ENCODE measurements around the gene CNTNAP1. TPM values are rescaled to one million over a fixed set of nuclear protein-coding genes. Genes with fewer than 3 reads are reported as not detected.

CNTNAP1 gene
- total RNA-seq, 1 experiment from 2014 or later = 4.6 TPM

GRCh38 chr17:42677921-42678781 is 4.2 kb upstream of the CNTNAP1 start:
- H3K4me3 ChIP-seq (ENCODE audit: low read length) = peak overlapping the region; percentile 63
- H2AFZ ChIP-seq (ENCODE audit: low read length) = peak overlapping the region; percentile 68
- peak overlapping the region; percentile 89 for H3K27ac ChIP-seq (ENCODE audit: low read length)
- 0 out of 2 replicates have a peak, but pooled peaks cover 4% of the 10 kb centered on the region for H4K20me1 ChIP-seq (ENCODE audit: low read length)
- ChIA-PET POLR2A (ENCODE audit: unreplicated experiment) (interaction anchor here (1.0 kb wide), 1 partner anchor 12 kb away, joined by 3 read pairs; no protein-coding TSS in a partner anchor), CTCF (interaction anchor here (0.5 to 0.7 kb wide), 2 partner anchors 17 to 100 kb away, joined by 3 to 4 read pairs; partner anchors contain the start of gene PSMC3IP)
- TSS peak; percentile 96 for BruUV-seq (replicated peaks)
- no peak for TF ChIP-seq EZH2phosphoT487 (IDR thresholded peaks at IDR 0.05; ENCODE audit: borderline replicate concordance, low read length)
- no peak for TF ChIP-seq CTCF (conservative IDR thresholded peaks at IDR 0.05; ENCODE audit: low read depth, low read length)
- TF ChIP-seq EZH2 (IDR thresholded peaks at IDR 0.05; ENCODE audit: low read length, unreplicated experiment) = no peak
- peak; percentile 80 for DNase-seq
- ATAC-seq = peak; percentile 16
- peaks cover 44% of the 10 kb centered on the region for H3K4me1 ChIP-seq (ENCODE audit: insufficient read depth, low read length)
- H3K9me2 ChIP-seq (replicated peaks; ENCODE audit: low read length) = no peaks in the 10 kb centered on the region
- peaks cover 6% of the 10 kb centered on the region for H3F3A ChIP-seq (ENCODE audit: low read length, unreplicated experiment)
- no peaks in the 10 kb centered on the region for H3K36me3 ChIP-seq (ENCODE audit: low read depth, low read length)
- intact Hi-C loops (cut with micrococcal nuclease) = loop anchor here (2.0 to 5.0 kb wide), 3 partner anchors 53 to 101 kb away; partner anchors contain the start of genes PSMC3IP, RETREG3 and TUBG1
- peak overlapping the region; percentile 96 for H3K4me2 ChIP-seq (ENCODE audit: low read length)
- no peaks in the 10 kb centered on the region for H3K27me3 ChIP-seq (ENCODE audit: low read length)
- H3K79me2 ChIP-seq (ENCODE audit: low read length) = peaks cover 26% of the 10 kb centered on the region
- no peaks in the 10 kb centered on the region for H3K9me3 ChIP-seq (ENCODE audit: low read length)
- H3K9ac ChIP-seq (ENCODE audit: low read length) = peak overlapping the region; percentile 79

GRCh38 chr17:42678951-42679491 is 3.3 kb upstream of the CNTNAP1 start:
- Histone ChIP-seq H2AFZ (ENCODE audit: low read length) (peak overlapping the region; percentile 83), H3F3A (ENCODE audit: low read length, unreplicated experiment) (peaks cover 6% of the 10 kb centered on the region), H3K4me2 (ENCODE audit: low read length) (peak overlapping the region; percentile 96), H3K79me2 (ENCODE audit: low read length) (peaks cover 26% of the 10 kb centered on the region), H3K4me3 (ENCODE audit: low read length) (peak overlapping the region; percentile 63), H3K4me1 (ENCODE audit: insufficient read depth, low read length) (peaks cover 48% of the 10 kb centered on the region), H3K9me3 (ENCODE audit: low read length) (no peaks in the 10 kb centered on the region), H3K9ac (ENCODE audit: low read length) (peak overlapping the region; percentile 79), H3K27ac (ENCODE audit: low read length) (peak overlapping the region; percentile 89), H4K20me1 (ENCODE audit: low read length) (0 out of 2 replicates have a peak, but pooled peaks cover 4% of the 10 kb centered on the region), H3K27me3 (ENCODE audit: low read length) (no peaks in the 10 kb centered on the region), H3K9me2 (replicated peaks; ENCODE audit: low read length) (no peaks in the 10 kb centered on the region), H3K36me3 (ENCODE audit: low read depth, low read length) (no peaks in the 10 kb centered on the region)
- BruUV-seq (replicated peaks) = no TSS peak
- POLR2A ChIA-PET (ENCODE audit: unreplicated experiment) = interaction anchor here (0.7 to 1.0 kb wide), 2 partner anchors 12 to 36 kb away, joined by 3 read pairs; no protein-coding TSS in a partner anchor
- intact Hi-C loops (cut with micrococcal nuclease) = loop anchor here (2.0 to 5.0 kb wide), 3 partner anchors 54 to 102 kb away; partner anchors contain the start of genes PSMC3IP, RETREG3 and TUBG1
- CTCF ChIA-PET = interaction anchor here (0.6 to 1.3 kb wide), 5 partner anchors 10 to 101 kb away, joined by 3 to 16 read pairs (median 5); partner anchors contain the start of genes PSMC3IP, RETREG3 and TUBG1
- no peak for TF ChIP-seq EZH2phosphoT487 (IDR thresholded peaks at IDR 0.05; ENCODE audit: borderline replicate concordance, low read length)
- TF ChIP-seq EZH2 (IDR thresholded peaks at IDR 0.05; ENCODE audit: low read length, unreplicated experiment) = no peak
- no peak for TF ChIP-seq CTCF (conservative IDR thresholded peaks at IDR 0.05; ENCODE audit: low read depth, low read length)
- ATAC-seq (no peak), DNase-seq (peak; percentile 65)

All from PC-3 (cell line).